Aorta (tissue), 5 donors: ENCODE results near the gene RHOXF2. TPM values are rescaled to one million over a fixed set of nuclear protein-coding genes. Genes with fewer than 3 reads are reported as not detected.
"Not testable (repeated sequence)": the region's sequence is repeated elsewhere in the genome, so short reads cannot be mapped to it uniquely, and the experiment has no call there.

Source experiments
- ATAC-seq: fragments of 200-7000 bp; cut with Tn5 transposase; one replicate; pipeline ENCODE4 v1.9.1; 2022; ENCODE audit warnings: moderate library complexity; ENCODE audit not compliant: low FRiP score
- DNase-seq, 2 donors: peaks; one replicate each; pipeline ENCODE4 v3.0.0-alpha.2; 2020
- H3K27ac ChIP-seq, 2 donors: one replicate each; pipeline ENCODE4 v1.5.1; 2013; ENCODE audit warnings: low read length in 2 of 2, mild to moderate bottlenecking in 2 of 2, moderate library complexity in 2 of 2, control low read depth in 1 of 2, inconsistent platforms in 1 of 2, low read depth in 1 of 2
- H3K27me3 ChIP-seq, 2 donors: one replicate each; pipeline ENCODE4 v1.6.1; 2013; ENCODE audit warnings: control low read depth in 1 of 2, low read length in 1 of 2, mild to moderate bottlenecking in 1 of 2, moderate library complexity in 1 of 2; ENCODE audit not compliant: insufficient read depth in 2 of 2, control insufficient read depth in 1 of 2
- H3K36me3 ChIP-seq, 2 donors: one replicate each; pipeline ENCODE4 v1.6.1; 2013; ENCODE audit warnings: control low read depth in 1 of 2, low read length in 1 of 2, mild to moderate bottlenecking in 1 of 2; ENCODE audit not compliant: insufficient read depth in 2 of 2, control insufficient read depth in 1 of 2
- H3K4me1 ChIP-seq, 2 donors: one replicate each; pipeline ENCODE4 v1.6.1; 2013; ENCODE audit warnings: low read length in 2 of 2, control low read depth in 1 of 2, mild to moderate bottlenecking in 1 of 2, moderate library complexity in 1 of 2; ENCODE audit not compliant: insufficient read depth in 2 of 2, control insufficient read depth in 1 of 2
- H3K4me3 ChIP-seq, 2 donors: one replicate each; pipeline ENCODE4 v1.5.1; 2013; ENCODE audit warnings: low read length in 2 of 2, control low read depth in 1 of 2, mild to moderate bottlenecking in 1 of 2
- H3K9me3 ChIP-seq: one replicate; pipeline ENCODE4 v1.6.1; 2013; ENCODE audit warnings: mild to moderate bottlenecking, low read length; ENCODE audit not compliant: control insufficient read depth
- WGBS, 2 donors: extraction: QIAGEN DNeasy Blood & Tissue Kit; methylation state at CpG; one replicate each; pipeline ENCODE4 v1.1.7; 2013; 5-methylcytosine and 5-hydroxymethylcytosine counted together
- intact Hi-C, 2 donors: fragments of 100-400 bp; cut with DNase I; formaldehyde crosslinking; loops; one replicate each; pipeline versions ENCODE4 v1.14.2 to v1.15.0; 2022
- polyA plus RNA-seq, 2 donors: library from polyadenylated mRNA; stranded (reverse); fragments of 200-250 nt; gene quantifications; one replicate each; pipeline ENCODE4 v1.2.3, GENCODE V29; 2013
- total RNA-seq, 2 donors: library from RNA; stranded (reverse); fragmentation: NEBNext Ultra II Directional; extraction: Animal tissue kit (Norgen Biotek cat#: 25700); gene quantifications; one replicate each; pipeline ENCODE4 v1.2.1, GENCODE V29; 2021
- donor health status: healthy with polysubstance abuse.
- donor health status: Bipolar disorder and iron deficiency.
- donor health status: DM: no; HTN: no; CAD: no.
- donor health status: DM: no; HTN: no; CAD: no.
- donor health status: DM: yes; HTN: yes; CAD: no.

Gene RHOXF2
- total and polyA plus RNA-seq, 4 donors, result not detected

GRCh38 chrX:120137439-120137838, 21.0 kb upstream of the RHOXF2 start:
- Histone ChIP-seq H3K27ac (no peak overlapping the region), H3K27me3 (no peaks in the 10 kb centered on the region), H3K36me3 (no peaks in the 10 kb centered on the region), H3K4me1 (no peaks in the 10 kb centered on the region), H3K4me3 (no peak overlapping the region), H3K9me3 (no peaks in the 10 kb centered on the region)
- no peak for ATAC-seq
- intact Hi-C loops, result no loop called here
- DNase-seq, result no peak
- whole genome bisulfite sequencing, 2 donors, result 37 to 50% methylated on average over 3 of the region's 3 CpGs

DNA sequence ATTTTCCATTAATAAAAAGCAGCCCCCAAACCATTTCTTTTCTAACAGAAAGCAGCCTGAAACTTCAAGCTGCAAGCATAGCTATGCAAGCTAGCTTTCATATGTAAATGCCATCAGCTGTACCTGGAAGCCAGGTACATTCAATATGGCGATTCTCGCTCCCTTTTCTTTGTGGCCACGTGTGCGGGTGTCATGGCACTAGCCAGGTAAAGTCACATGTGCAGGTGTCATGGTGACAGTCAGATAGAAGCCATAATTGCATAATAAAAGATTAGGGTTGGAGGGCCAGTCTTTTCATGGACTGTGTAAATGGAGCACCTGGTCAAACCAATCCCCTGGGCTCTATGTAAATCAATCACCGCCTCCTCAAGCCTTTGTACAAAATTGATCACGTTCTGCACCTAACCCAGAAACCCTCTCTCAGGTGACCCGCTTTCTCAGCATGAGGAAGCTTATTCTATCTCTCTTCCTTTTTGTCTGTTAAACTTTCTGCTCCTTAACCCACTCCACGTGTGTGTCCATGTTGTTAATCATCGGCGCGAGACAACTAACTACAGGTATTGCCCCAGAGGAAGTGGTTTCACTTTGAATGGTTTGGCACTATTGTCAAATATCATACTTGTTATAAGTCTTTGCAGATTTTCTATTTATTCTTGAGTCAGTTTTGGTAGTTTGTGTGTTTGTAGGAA, 18.0 kb upstream of the RHOXF2 start:
- H3K36me3 ChIP-seq, result no peaks in the 10 kb centered on the region
- no peaks in the 10 kb centered on the region for H3K9me3 ChIP-seq
- intact Hi-C loops, result no loop called here
- H3K4me3 ChIP-seq, result no peak overlapping the region
- no peak for ATAC-seq
- no peak overlapping the region for H3K27ac ChIP-seq
- 66 to 86% methylated on average over 11 of the region's 11 CpGs for WGBS, 2 donors
- H3K4me1 ChIP-seq, result no peaks in the 10 kb centered on the region
- DNase-seq, result no peak
- H3K27me3 ChIP-seq, result no peaks in the 10 kb centered on the region

GRCh38 chrX:120144178-120144844, 14.1 kb upstream of the RHOXF2 start:
- DNase-seq (no peak), ATAC-seq (no peak)
- H3K27me3 ChIP-seq, result no peaks in the 10 kb centered on the region
- H3K27ac ChIP-seq, result no peak overlapping the region
- no peak overlapping the region for H3K4me3 ChIP-seq
- H3K36me3 ChIP-seq, result no peaks in the 10 kb centered on the region
- WGBS, 2 donors, result 13 to 23% methylated on average over 12 of the region's 12 CpGs
- intact Hi-C loops, result no loop called here
- H3K4me1 ChIP-seq, result no peaks in the 10 kb centered on the region
- no peaks in the 10 kb centered on the region for H3K9me3 ChIP-seq

GRCh38 chrX:120145295-120145925, 13.0 kb upstream of the RHOXF2 start:
- no peak overlapping the region for H3K4me3 ChIP-seq
- intact Hi-C loops, result no loop called here
- H3K9me3 ChIP-seq, result no peaks in the 10 kb centered on the region
- no peaks in the 10 kb centered on the region for H3K4me1 ChIP-seq
- no peaks in the 10 kb centered on the region for H3K36me3 ChIP-seq
- WGBS, 2 donors, result 58 to 86% methylated on average over 4 of the region's 4 CpGs
- DNase-seq (no peak), ATAC-seq (no peak)
- H3K27me3 ChIP-seq, result no peaks in the 10 kb centered on the region
- no peak overlapping the region for H3K27ac ChIP-seq

DNA sequence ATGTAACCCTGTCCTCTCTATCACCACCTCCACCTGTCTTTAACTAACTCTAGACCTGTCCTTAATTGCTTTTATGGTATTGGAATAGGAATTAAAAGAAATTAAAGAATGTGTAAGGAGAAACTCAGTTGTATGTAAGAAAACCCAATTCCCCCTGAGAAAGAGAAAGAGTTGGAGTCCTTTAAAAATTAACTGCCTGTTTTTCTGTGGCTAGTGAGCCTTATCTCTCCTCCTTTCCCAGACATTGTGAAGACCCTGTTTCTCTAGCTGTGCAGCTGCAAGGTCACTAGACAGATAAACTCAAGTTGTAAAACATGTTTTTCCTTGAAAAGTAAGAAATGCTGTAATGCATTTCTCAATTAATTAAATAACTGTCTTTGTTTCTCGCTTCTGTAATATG, 12.1 kb upstream of the RHOXF2 start:
- intact Hi-C loops, ATAC-seq: not testable (repeated sequence)
- 91 to 95% methylated on average over 1 of the region's 1 CpG for WGBS, 2 donors

DNA sequence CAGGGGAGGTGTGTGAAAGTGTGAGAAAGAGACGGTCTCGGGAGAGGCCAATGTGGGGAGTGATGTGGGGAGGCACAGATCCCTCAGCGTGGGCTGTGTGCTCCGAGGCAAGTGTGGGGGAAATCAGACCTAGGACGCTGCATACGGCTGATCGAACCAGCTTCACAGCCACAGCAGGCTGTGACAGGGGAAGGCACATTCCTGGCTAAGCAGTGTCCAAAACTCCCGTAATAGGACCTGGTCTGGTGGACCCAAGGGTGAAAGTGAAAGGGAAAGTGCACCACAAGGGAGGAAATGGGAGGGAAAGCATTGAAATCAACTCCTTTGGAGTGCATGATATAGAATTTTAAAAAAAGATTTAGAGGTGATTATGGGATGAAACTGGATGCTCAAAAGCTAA, 10.9 kb upstream of the RHOXF2 start:
- intact Hi-C loops, result no loop called here
- Histone ChIP-seq H3K27me3 (no peaks in the 10 kb centered on the region), H3K9me3 (no peaks in the 10 kb centered on the region), H3K4me3 (no peak overlapping the region), H3K36me3 (no peaks in the 10 kb centered on the region), H3K4me1 (no peaks in the 10 kb centered on the region), H3K27ac (no peak overlapping the region)
- no peak for ATAC-seq
- DNase-seq, result no peak
- WGBS, 2 donors, result 92 to 99% methylated on average over 8 of the region's 8 CpGs

More for the DNA sequence above, 12.1 kb upstream of the RHOXF2 start:
- H3K36me3 ChIP-seq, H3K27me3 ChIP-seq, H3K27ac ChIP-seq, H3K4me1 ChIP-seq, H3K9me3 ChIP-seq, DNase-seq, H3K4me3 ChIP-seq: not testable (repeated sequence)

DNA sequence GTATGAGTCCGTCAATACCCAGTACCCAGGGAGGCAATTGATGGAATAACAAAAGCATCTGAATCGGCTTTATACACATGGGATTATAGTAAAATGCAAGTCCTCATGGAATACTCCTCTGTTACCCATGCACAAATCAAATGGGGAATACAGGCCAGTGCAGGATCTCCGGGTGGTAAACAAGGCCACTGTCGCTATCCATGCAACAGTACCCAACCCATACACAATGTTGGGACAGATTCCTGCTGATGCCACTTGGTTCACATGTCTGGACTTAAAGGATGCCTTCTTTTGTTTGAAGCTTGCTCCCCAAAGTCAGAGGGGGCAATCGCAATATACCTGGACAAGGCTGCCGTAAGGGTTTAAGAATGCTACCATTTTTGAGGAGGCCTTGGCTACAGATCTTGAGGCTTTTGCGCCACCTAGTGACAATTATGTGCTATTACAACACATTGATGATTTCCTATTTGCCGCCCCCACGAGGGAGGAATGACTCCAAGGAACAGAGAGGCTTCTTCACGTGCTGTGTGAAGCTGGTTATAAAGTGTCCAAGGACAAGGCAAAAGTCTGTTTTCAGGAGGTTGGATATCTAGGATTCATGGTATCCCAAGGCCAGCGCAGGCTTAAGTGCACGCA, 8.2 kb upstream of the RHOXF2 start:
- H3K4me1 ChIP-seq, H3K9me3 ChIP-seq, intact Hi-C loops, H3K4me3 ChIP-seq, H3K27ac ChIP-seq, DNase-seq, H3K36me3 ChIP-seq, H3K27me3 ChIP-seq: not testable (repeated sequence)
- ATAC-seq, result peak; percentile 60
- WGBS, 2 donors, result no CpG with 5 or more reads among the region's 12 CpGs

GRCh38 chrX:120159086-120159485, 673 bp downstream of the RHOXF2 start:
- H3K4me1 ChIP-seq, H3K4me3 ChIP-seq, H3K9me3 ChIP-seq, H3K36me3 ChIP-seq, H3K27me3 ChIP-seq, H3K27ac ChIP-seq, ATAC-seq, DNase-seq, intact Hi-C loops: not testable (repeated sequence)
- 86 to 98% methylated on average over 17 to 31 of the region's 33 CpGs for WGBS, 2 donors
